Measurements from ENCODE around the gene ABCC4. TPM values are rescaled to one million over a fixed set of nuclear protein-coding genes. Genes with fewer than 3 reads are reported as not detected.

Gene ABCC4, protein sequence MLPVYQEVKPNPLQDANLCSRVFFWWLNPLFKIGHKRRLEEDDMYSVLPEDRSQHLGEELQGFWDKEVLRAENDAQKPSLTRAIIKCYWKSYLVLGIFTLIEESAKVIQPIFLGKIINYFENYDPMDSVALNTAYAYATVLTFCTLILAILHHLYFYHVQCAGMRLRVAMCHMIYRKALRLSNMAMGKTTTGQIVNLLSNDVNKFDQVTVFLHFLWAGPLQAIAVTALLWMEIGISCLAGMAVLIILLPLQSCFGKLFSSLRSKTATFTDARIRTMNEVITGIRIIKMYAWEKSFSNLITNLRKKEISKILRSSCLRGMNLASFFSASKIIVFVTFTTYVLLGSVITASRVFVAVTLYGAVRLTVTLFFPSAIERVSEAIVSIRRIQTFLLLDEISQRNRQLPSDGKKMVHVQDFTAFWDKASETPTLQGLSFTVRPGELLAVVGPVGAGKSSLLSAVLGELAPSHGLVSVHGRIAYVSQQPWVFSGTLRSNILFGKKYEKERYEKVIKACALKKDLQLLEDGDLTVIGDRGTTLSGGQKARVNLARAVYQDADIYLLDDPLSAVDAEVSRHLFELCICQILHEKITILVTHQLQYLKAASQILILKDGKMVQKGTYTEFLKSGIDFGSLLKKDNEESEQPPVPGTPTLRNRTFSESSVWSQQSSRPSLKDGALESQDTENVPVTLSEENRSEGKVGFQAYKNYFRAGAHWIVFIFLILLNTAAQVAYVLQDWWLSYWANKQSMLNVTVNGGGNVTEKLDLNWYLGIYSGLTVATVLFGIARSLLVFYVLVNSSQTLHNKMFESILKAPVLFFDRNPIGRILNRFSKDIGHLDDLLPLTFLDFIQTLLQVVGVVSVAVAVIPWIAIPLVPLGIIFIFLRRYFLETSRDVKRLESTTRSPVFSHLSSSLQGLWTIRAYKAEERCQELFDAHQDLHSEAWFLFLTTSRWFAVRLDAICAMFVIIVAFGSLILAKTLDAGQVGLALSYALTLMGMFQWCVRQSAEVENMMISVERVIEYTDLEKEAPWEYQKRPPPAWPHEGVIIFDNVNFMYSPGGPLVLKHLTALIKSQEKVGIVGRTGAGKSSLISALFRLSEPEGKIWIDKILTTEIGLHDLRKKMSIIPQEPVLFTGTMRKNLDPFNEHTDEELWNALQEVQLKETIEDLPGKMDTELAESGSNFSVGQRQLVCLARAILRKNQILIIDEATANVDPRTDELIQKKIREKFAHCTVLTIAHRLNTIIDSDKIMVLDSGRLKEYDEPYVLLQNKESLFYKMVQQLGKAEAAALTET (N-terminal part only)
- total RNA-seq (2021) (17.0 and 18.6 TPM in 2 replicates), Bru-seq, nascent RNA (percentile 72 among the genes with signal in this experiment), BruChase-seq, experiment 1, labeled RNA remaining after a 2-hour chase (percentile 61 among the genes with signal in this experiment), BruChase-seq, experiment 2, labeled RNA remaining after a 6-hour chase (percentile 59 among the genes with signal in this experiment)
- long read RNA-seq, full-length matches to known transcripts, result 7 of 12 reads
- long read RNA-seq, partial matches to known transcripts, result 0 of 12 reads
- long read RNA-seq, other reads (novel, unspliced or antisense), result 5 of 12 reads

DNA sequence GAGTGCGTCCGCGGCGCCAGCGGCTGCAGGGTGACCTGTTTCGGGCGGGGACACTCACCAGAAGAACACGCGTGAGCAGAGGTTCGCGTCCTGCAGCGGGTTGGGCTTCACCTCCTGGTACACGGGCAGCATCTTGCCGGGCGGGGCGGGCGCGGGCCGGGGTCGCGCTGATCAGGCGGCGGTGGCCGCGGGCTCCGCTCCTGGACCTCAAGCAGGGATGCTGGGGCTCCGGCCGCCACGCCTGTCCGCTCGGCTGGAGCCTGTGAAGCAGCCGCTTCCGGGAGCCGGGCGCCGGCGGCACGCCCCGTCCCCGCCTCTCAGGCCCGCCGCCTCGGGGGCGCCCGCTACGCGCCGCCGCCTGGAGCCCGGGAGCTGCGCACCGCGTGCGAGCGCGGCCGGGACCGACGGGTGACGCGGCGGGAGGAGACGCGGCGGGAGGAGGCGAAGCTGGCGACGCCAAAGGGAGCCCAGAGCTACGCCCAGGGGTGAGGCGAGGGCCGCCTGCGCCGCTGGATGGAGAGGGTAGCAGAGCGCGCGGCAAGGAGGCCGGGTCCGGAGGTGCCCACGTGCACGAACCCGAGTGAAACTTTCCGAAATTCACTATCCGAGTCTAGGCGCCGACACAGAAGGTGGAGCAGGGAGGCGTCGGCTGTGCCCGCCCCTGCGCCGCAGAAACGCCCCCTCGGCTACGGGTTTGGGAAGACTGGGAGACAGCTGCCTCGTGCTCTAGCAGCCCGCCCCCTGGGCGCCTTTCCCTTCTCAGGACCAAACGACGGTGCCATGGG, at the start of gene ABCC4:
TSS of gene ABCC4 (minus strand) at position 269 of the 785 bp plus-strand sequence. CDS start at position 132, 137 bp downstream.
- no peaks in the 10 kb centered on the region for H3K9me2 ChIP-seq (ENCODE audit: insufficient read depth)
- intact Hi-C loops (cut with micrococcal nuclease; ENCODE audit: unreplicated experiment), result loop anchor here (2.0 kb wide), 1 partner anchor 111 kb away; no protein-coding TSS in a partner anchor
- TF ChIP-seq, protein P1, sequence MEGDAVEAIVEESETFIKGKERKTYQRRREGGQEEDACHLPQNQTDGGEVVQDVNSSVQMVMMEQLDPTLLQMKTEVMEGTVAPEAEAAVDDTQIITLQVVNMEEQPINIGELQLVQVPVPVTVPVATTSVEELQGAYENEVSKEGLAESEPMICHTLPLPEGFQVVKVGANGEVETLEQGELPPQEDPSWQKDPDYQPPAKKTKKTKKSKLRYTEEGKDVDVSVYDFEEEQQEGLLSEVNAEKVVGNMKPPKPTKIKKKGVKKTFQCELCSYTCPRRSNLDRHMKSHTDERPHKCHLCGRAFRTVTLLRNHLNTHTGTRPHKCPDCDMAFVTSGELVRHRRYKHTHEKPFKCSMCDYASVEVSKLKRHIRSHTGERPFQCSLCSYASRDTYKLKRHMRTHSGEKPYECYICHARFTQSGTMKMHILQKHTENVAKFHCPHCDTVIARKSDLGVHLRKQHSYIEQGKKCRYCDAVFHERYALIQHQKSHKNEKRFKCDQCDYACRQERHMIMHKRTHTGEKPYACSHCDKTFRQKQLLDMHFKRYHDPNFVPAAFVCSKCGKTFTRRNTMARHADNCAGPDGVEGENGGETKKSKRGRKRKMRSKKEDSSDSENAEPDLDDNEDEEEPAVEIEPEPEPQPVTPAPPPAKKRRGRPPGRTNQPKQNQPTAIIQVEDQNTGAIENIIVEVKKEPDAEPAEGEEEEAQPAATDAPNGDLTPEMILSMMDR (conservative IDR thresholded peaks at IDR 0.05), result no peak
- TF ChIP-seq EZH2 (IDR thresholded peaks at IDR 0.05; ENCODE audit: low read depth), result no peak
- ChIA-PET CTCF (interaction anchor here (0.6 kb wide), 1 partner anchor 80 kb away, joined by 4 read pairs; no protein-coding TSS in a partner anchor), POLR2A (ENCODE audit: unreplicated experiment) (interaction anchor here (0.7 kb wide), 1 partner anchor 20 kb away, joined by 4 read pairs; no protein-coding TSS in a partner anchor)
- H3K4me1 ChIP-seq (replicated peaks; ENCODE audit: insufficient read depth), result peaks cover 24% of the 10 kb centered on the region
- peaks cover 21% of the 10 kb centered on the region; the same call in 1 of the 2 replicates for H3F3A ChIP-seq (ENCODE audit: insufficient read depth, low read depth)
- H2AFZ ChIP-seq, result peak within 1 kb of the TSS; percentile 46; the same call in 1 of the 2 replicates
- no peak within 1 kb of the TSS; the same call in 1 of the 2 replicates for H3K27ac ChIP-seq
- H4K20me1 ChIP-seq (ENCODE audit: insufficient read depth), result no peaks in the 10 kb centered on the region
- H3K4me3 ChIP-seq, result peak within 1 kb of the TSS; percentile 59
- peak within 1 kb of the TSS; percentile 75 for H3K4me2 ChIP-seq
- no TSS peak for BruUV-seq (replicated peaks)
- H3K79me2 ChIP-seq (ENCODE audit: low read depth), result 0 out of 2 replicates have a peak, but pooled peaks cover 4% of the 10 kb centered on the region
- no peaks in the 10 kb centered on the region for H3K36me3 ChIP-seq (ENCODE audit: low read depth)
- peak in 1 of 2 experiments; percentile 76 for DNase-seq
- no peaks in the 10 kb centered on the region for H3K9me3 ChIP-seq (ENCODE audit: insufficient read depth, low read depth)
- no peaks in the 10 kb centered on the region for H3K27me3 ChIP-seq (ENCODE audit: insufficient read depth, low read depth)

DNA sequence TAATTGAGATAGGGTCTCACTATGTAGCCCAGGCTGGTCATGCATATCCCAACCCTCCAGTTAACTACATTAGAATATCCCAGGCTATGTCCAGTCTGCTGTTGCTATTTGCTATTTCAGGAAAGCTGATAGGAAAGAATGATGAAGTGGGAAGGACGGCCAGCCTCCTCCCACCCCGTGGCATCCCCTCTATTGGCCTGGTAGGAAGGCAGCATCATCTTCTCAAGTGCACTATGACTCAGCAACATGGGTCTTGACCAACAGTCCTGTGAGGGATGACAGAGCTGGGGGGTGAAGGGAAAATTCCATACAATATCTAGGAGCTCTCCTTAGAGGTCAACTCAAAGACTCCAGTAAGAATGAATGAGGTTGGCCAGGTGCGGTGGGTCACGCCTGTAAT, 48.0 kb upstream of the ABCC4 start:
- CTCF ChIA-PET, result interaction anchor here (0.6 kb wide), 1 partner anchor 32 kb away, joined by 3 read pairs; no protein-coding TSS in a partner anchor

More for the DNA sequence above, 48.0 kb upstream of the ABCC4 start:
- TF ChIP-seq, protein P1 (conservative IDR thresholded peaks at IDR 0.05), result no peak
- Histone ChIP-seq H4K20me1 (ENCODE audit: insufficient read depth) (no peaks in the 10 kb centered on the region), H3K4me2 (no peak overlapping the region), H3K36me3 (ENCODE audit: low read depth) (no peaks in the 10 kb centered on the region), H3K27me3 (ENCODE audit: insufficient read depth, low read depth) (no peaks in the 10 kb centered on the region), H3K4me1 (replicated peaks; ENCODE audit: insufficient read depth) (peaks cover 14% of the 10 kb centered on the region), H3K9me3 (ENCODE audit: insufficient read depth, low read depth) (no peaks in the 10 kb centered on the region), H3K9me2 (ENCODE audit: insufficient read depth) (no peaks in the 10 kb centered on the region), H3K79me2 (ENCODE audit: low read depth) (no peaks in the 10 kb centered on the region), H3K4me3 (no peak overlapping the region), H3K27ac (no peak overlapping the region), H3F3A (ENCODE audit: insufficient read depth, low read depth) (peaks cover 14% of the 10 kb centered on the region; the same call in 1 of the 2 replicates), H2AFZ (no peak overlapping the region)
- DNase-seq, result no peak
- intact Hi-C loops (cut with micrococcal nuclease; ENCODE audit: unreplicated experiment), result no loop called here
- POLR2A ChIA-PET (ENCODE audit: unreplicated experiment), result no interaction called here
- no TSS peak for BruUV-seq (replicated peaks)

Measured in PC-9 (cell line).